RWPE1 (cell line): ENCODE measurements around the gene C4B.
A peak's percentile ranks its signal among the peaks of the same experiment; 100 is the strongest.

ENCODE experiments used
- CTCF ChIA-PET: fragments of 350-600 bp; sonication (Branson Sonifier 250); formaldehyde crosslinking; extraction: SDS; loops from one replicate; lab custom pipeline; 2021; lab: Yijun Ruan, JAX
- POLR2A ChIA-PET: fragments of 400-600 bp; formaldehyde crosslinking; extraction: SDS; loops from one replicate; lab custom pipeline; 2020; ENCODE audit warnings: antibody characterized with exemption; ENCODE audit not compliant: low non-redundant PET; lab: Yijun Ruan, JAX
- DNase-seq: peaks from one replicate; pipeline ENCODE4 v3.0.0; 2012; ENCODE audit warnings: low spot score
- H3K27ac ChIP-seq: fragments of 450-650 bp; 2 replicates; pipeline ENCODE4 v1.5.1; 2017
- TF ChIP-seq, protein P1 (sequence below): fragments of 450-650 bp; conservative IDR thresholded peaks from 2 replicates; pipeline ENCODE4 v1.5.1; 2017; ENCODE audit warnings: low read depth, mild to moderate bottlenecking

C4B gene

DNA sequence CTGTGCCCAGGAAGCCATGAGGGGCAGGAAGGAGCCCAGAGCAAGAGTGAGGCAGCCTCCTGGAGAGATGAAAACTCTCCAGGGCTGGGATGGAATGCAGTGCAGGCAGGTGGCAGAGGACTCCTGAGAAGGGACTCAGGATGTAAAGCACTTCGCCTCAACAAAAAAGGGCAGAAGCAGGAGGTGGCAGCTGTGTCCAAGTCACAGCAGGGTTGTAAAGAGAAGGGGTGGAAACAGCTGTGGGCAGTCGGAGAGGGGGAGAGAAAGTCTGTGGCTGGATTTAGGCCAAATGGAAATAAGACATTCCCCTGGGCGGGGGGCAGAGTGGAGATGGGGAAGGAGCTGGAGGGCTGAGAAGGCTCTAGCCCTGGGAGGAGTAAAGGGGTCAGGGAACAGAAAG lies 58.5 kb downstream of the C4B start:
- peak overlapping the region; percentile 31 for H3K27ac ChIP-seq
- TF ChIP-seq, protein P1, sequence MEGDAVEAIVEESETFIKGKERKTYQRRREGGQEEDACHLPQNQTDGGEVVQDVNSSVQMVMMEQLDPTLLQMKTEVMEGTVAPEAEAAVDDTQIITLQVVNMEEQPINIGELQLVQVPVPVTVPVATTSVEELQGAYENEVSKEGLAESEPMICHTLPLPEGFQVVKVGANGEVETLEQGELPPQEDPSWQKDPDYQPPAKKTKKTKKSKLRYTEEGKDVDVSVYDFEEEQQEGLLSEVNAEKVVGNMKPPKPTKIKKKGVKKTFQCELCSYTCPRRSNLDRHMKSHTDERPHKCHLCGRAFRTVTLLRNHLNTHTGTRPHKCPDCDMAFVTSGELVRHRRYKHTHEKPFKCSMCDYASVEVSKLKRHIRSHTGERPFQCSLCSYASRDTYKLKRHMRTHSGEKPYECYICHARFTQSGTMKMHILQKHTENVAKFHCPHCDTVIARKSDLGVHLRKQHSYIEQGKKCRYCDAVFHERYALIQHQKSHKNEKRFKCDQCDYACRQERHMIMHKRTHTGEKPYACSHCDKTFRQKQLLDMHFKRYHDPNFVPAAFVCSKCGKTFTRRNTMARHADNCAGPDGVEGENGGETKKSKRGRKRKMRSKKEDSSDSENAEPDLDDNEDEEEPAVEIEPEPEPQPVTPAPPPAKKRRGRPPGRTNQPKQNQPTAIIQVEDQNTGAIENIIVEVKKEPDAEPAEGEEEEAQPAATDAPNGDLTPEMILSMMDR: no peak
- DNase-seq: no peak
- ChIA-PET CTCF (interaction anchor here (0.5 kb wide), 1 partner anchor 69 kb away, joined by 3 read pairs; no protein-coding TSS in a partner anchor), POLR2A (no interaction called here)

DNA sequence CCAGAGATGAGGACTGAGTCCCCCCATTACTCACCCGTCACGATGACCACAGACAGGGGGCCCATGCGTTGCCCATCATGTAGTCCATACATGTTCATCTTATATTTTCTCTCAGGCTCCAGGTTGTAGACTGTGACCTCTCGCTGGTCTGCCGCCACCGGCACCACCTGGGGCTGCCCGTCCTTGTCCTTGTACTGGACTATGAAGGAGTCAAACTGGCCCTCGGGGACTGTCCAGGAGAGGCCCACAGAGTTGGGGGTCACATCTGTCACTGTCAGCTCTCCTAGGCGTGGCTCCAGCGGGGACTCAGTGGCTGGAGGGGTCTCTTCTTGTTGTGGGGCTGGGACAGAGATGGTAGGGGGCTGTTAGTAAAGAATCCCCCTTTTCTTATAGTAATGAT lies 59.0 kb downstream of the C4B start:
- TF ChIP-seq, protein P1: no peak
- ChIA-PET POLR2A (no interaction called here), CTCF (interaction anchor here (0.5 to 0.7 kb wide), 2 partner anchors 25 to 69 kb away, joined by 3 to 4 read pairs; no protein-coding TSS in a partner anchor)
- no peak for DNase-seq
- no peak overlapping the region for H3K27ac ChIP-seq

DNA sequence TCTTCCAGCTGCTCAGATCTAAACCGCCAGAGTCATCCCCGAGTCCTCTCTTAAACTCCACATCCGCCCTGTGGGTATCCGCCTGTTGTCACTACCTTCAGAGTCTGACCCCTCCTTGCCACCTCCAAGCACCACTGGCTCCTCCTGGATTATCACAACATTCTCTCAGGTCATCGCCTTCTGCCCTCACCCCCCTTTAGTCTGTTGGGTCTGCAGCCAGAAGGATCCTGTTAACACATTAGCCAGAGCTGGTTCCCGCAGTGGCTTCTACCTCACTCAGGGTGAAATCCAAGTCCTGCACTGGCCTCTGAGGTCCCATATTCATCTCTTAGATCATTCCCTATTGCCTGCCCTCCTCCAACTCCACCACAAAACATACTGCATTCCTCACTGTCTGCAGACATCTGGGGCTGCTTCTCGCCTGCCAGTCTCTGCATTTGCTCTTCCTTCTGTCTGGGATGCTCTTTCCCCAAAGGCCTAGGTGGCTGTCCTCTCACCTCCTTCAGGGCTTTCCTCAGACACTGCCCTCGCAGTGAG lies 60.5 kb downstream of the C4B start:
- peak overlapping the region; percentile 78 for H3K27ac ChIP-seq
- ChIA-PET CTCF (no interaction called here), POLR2A (no interaction called here)
- TF ChIP-seq, protein P1: no peak
- no peak for DNase-seq

DNA sequence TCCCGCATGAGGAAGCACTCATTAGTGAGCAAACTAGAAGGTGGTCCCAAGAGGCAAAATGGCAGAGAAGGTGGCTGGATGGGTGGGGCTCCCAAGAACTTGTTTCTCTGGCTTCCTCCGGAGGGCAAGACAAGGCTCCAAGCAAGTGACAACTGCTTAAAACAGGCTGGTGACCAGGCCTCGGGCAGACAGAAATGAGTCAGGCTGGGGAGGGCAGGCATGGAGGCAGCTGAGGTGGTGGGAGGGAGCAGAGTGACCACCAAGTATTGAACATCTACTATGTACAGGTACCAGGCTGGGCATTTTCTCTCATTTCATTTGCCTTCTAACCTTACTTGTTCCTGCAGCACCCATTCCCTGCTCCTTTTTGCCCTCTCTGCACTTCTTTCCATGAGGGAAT lies 61.2 kb downstream of the C4B start:
- peak overlapping the region; percentile 78 for H3K27ac ChIP-seq
- TF ChIP-seq, protein P1: no peak
- ChIA-PET POLR2A (interaction anchor here (0.5 kb wide), 1 partner anchor 35 kb away, joined by 4 read pairs; no protein-coding TSS in a partner anchor), CTCF (interaction anchor here (0.8 kb wide), 1 partner anchor 30 kb away, joined by 3 read pairs; no protein-coding TSS in a partner anchor)
- no peak for DNase-seq

DNA sequence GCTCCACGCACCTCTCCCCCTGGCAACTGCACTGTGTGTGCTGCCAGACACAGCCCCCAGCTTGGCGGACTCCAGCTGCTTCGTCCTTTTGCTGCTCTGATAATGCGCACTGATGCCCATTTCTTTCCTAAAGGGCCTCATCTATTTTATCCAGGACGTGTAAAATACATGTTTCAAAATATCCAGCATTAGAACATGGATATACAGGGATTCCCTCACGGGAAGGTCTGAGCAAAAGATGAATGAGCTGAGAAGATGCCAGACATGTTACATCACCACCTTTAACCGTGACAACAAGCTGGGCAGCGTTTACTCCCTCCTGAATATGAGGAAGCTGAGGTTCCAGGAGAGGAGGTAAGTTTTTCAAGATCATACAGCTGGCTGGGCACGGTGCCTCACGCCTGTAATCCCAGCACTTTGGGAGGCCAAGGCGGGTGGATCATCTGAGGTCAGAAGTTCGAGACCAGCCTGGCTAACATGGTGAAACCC lies 61.8 kb downstream of the C4B start:
- CTCF ChIA-PET: interaction anchor here (0.8 kb wide), 1 partner anchor 30 kb away, joined by 3 read pairs; no protein-coding TSS in a partner anchor
- peak overlapping the region; percentile 78 for H3K27ac ChIP-seq
- TF ChIP-seq, protein P1: no peak
- peak; percentile 54 for DNase-seq
- POLR2A ChIA-PET: interaction anchor here (0.5 kb wide), 1 partner anchor 34 kb away, joined by 4 read pairs; no protein-coding TSS in a partner anchor

DNA sequence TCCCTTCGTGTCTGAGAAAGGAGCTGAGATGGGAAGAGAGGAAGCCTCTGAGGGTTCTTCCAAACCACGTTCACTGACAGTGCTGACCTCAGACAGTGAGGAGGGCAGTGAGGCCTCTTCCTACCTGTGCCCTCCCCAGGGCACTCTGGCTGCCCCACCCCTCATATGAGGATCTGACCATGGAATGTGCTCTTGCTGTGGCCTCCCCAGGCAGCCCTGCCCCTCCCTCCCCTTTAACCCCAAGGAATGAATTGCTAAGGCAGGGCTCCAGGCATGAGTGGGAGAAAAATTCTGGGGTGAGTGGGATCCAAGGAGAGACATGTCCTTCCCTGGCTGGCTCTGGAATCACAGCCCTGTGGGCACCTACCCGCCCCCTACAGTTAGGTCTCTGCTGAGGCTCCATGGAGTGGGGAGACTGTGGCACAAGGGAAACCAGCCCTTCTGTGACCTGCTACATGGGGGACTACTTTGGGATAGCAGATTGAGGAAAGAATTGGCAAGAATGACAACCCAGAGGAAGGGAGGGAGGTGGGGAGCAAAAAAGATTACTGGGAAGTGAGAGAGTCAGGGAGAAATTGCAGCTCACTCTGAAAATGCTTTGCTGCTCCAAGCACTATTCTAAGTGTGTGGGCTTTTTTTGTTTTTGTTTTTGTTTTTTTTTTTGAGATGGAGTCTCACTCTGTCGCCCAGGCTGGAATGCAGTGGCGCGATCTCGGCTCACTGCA lies 65.1 kb downstream of the C4B start:
- DNase-seq: no peak
- ChIA-PET POLR2A (no interaction called here), CTCF (interaction anchor here (1.2 kb wide), 1 partner anchor 32 kb away, joined by 7 read pairs; no protein-coding TSS in a partner anchor)
- peak overlapping the region; percentile 92 for H3K27ac ChIP-seq
- TF ChIP-seq, protein P1: no peak
